ENCODE measurements around the gene FA2H. TPM values are rescaled to one million over a fixed set of nuclear protein-coding genes. Genes with fewer than 3 reads are reported as not detected.
"Not testable (repeated sequence)": the region's sequence is repeated elsewhere in the genome, so short reads cannot be mapped to it uniquely, and the experiment has no call there.

Gene FA2H
- total RNA-seq, 1 donor from 2014 or later: not detected

- peak; percentile 90 for DNase-seq (ENCODE audit: low spot score)
- intact Hi-C loops (cut with DNase I): loop anchor here (1.0 kb wide), 1 partner anchor 9 kb away; no protein-coding TSS in a partner anchor
Measured at GRCh38 chr16:74700438-74701225, 74.0 kb downstream of the FA2H start, which contains the start of gene MLKL. TSS of gene MLKL (minus strand) at chr16:74700862. CDS start at chr16:74695757, 5,105 bp downstream.

GRCh38 chr16:74700116-74700437 lies 74.5 kb downstream of the FA2H start:
- intact Hi-C loops (cut with DNase I): no loop called here
- no peak for DNase-seq (ENCODE audit: low spot score)

GRCh38 chr16:74699666-74700065 lies 75.0 kb downstream of the FA2H start:
- intact Hi-C loops (cut with DNase I): no loop called here

GRCh38 chr16:74698222-74698621 lies 76.4 kb downstream of the FA2H start:
- DNase-seq (ENCODE audit: low spot score): no peak
- intact Hi-C loops (cut with DNase I): no loop called here

More at GRCh38 chr16:74699666-74700065, 75.0 kb downstream of the FA2H start:
- no peak for DNase-seq (ENCODE audit: low spot score)

- intact Hi-C loops (cut with DNase I): no loop called here
- DNase-seq (ENCODE audit: low spot score): peak; percentile 88
Measured at GRCh38 chr16:74695450-74696422, 78.9 kb downstream of the FA2H start.

GRCh38 chr16:74691093-74691855 lies 83.3 kb downstream of the FA2H start:
- intact Hi-C loops (cut with DNase I): no loop called here

GRCh38 chr16:74682556-74682955 lies 92.1 kb downstream of the FA2H start:
- intact Hi-C loops (cut with DNase I): no loop called here
- DNase-seq (ENCODE audit: low spot score): no peak

More at GRCh38 chr16:74691093-74691855, 83.3 kb downstream of the FA2H start:
- no peak for DNase-seq (ENCODE audit: low spot score)

- intact Hi-C loops (cut with DNase I): no loop called here
- no peak for DNase-seq (ENCODE audit: low spot score)
Measured at GRCh38 chr16:74680681-74681080, 93.9 kb downstream of the FA2H start.

GRCh38 chr16:74679983-74680382 lies 94.6 kb downstream of the FA2H start:
- no peak for DNase-seq (ENCODE audit: low spot score)
- intact Hi-C loops (cut with DNase I): no loop called here

GRCh38 chr16:74677868-74678267 lies 96.8 kb downstream of the FA2H start:
- no peak for DNase-seq (ENCODE audit: low spot score)
- intact Hi-C loops (cut with DNase I): no loop called here

GRCh38 chr16:74673876-74674275 lies 100.7 kb downstream of the FA2H start:
- intact Hi-C loops (cut with DNase I): no loop called here
- no peak for DNase-seq (ENCODE audit: low spot score)

GRCh38 chr16:74668877-74669276 lies 105.7 kb downstream of the FA2H start:
- DNase-seq (ENCODE audit: low spot score); intact Hi-C loops (cut with DNase I): not testable (repeated sequence)

GRCh38 chr16:74667255-74667700 lies 107.3 kb downstream of the FA2H start:
- DNase-seq (ENCODE audit: low spot score): no peak
- intact Hi-C loops (cut with DNase I): no loop called here

GRCh38 chr16:74666425-74667254 lies 108.0 kb downstream of the FA2H start, which contains the start of gene RFWD3:
TSS of gene RFWD3 (minus strand) at chr16:74666877. CDS start at chr16:74661449, 5,428 bp downstream.
- intact Hi-C loops (cut with DNase I): no loop called here

GRCh38 chr16:74666010-74666421 lies 108.6 kb downstream of the FA2H start:
- DNase-seq (ENCODE audit: low spot score): no peak
- intact Hi-C loops (cut with DNase I): no loop called here

More at GRCh38 chr16:74666425-74667254, 108.0 kb downstream of the FA2H start, which contains the start of gene RFWD3:
- peak; percentile 98 for DNase-seq (ENCODE audit: low spot score)

Data from cardiac septum (tissue), 1 donor.